Stimulated activated CD4-positive, alpha-beta T cell treated with anti-CD3 and anti-CD28 coated beads, Interleukin-15, amount 100 ng/mL, for 1 hour (primary cell): ENCODE data around the gene ARL2BP.

Experiments
- DNase-seq, 2 donors: peaks; one replicate each; pipeline ENCODE4 v3.0.0-alpha.2; 2020; ENCODE audit warnings: low read depth in 1 of 2, low spot score in 1 of 2

The ARL2BP gene

GRCh38 chr16:57235128-57236021 lies 9.7 kb upstream of the ARL2BP start:
- DNase-seq, result no peak

GRCh38 chr16:57236022-57236350 lies 9.1 kb upstream of the ARL2BP start:
- DNase-seq, result no peak

- DNase-seq, result no peak
These were observed 6.4 kb upstream of the ARL2BP start for GRCh38 chr16:57238682-57239081.

GRCh38 chr16:57239107-57239506 lies 6.0 kb upstream of the ARL2BP start:
- no peak for DNase-seq

- DNase-seq, result no peak
These were observed 4.2 kb upstream of the ARL2BP start for GRCh38 chr16:57240851-57241250.

- no peak for DNase-seq
These were observed 2.4 kb upstream of the ARL2BP start for GRCh38 chr16:57242650-57243049.

- DNase-seq, result no peak
These were observed 644 bp upstream of the ARL2BP start for GRCh38 chr16:57244463-57244766.

GRCh38 chr16:57245472-57246113 lies 534 bp downstream of the ARL2BP start:
- no peak for DNase-seq

GRCh38 chr16:57251352-57251751 lies 6.3 kb downstream of the ARL2BP start:
- no peak for DNase-seq

- DNase-seq, result no peak
These were observed 7.2 kb downstream of the ARL2BP start for GRCh38 chr16:57252148-57252721.

GRCh38 chr16:57253466-57253865 lies 8.4 kb downstream of the ARL2BP start:
- no peak for DNase-seq

- DNase-seq, result no peak
These were observed 10.8 kb downstream of the ARL2BP start for GRCh38 chr16:57255686-57256415.

- DNase-seq, result no peak
These were observed 11.7 kb downstream of the ARL2BP start for GRCh38 chr16:57256601-57257395.

GRCh38 chr16:57257455-57258070 lies 12.5 kb downstream of the ARL2BP start:
- DNase-seq, result no peak

- DNase-seq, result no peak
These were observed 13.3 kb downstream of the ARL2BP start for GRCh38 chr16:57258226-57258909.

GRCh38 chr16:57258910-57259475 lies 13.9 kb downstream of the ARL2BP start:
- DNase-seq, result no peak

- no peak for DNase-seq
These were observed 15.4 kb downstream of the ARL2BP start for GRCh38 chr16:57260294-57260929.

- no peak for DNase-seq
These were observed 16.7 kb downstream of the ARL2BP start for GRCh38 chr16:57261806-57262205.

GRCh38 chr16:57262841-57263540 lies 17.9 kb downstream of the ARL2BP start:
- DNase-seq, result no peak
